ENCODE results near the gene IFT43.
A peak's percentile ranks its signal among the peaks of the same experiment; 100 is the strongest.
"Not testable (repeated sequence)": the region's sequence is repeated elsewhere in the genome, so short reads cannot be mapped to it uniquely, and the experiment has no call there.

IFT43 gene

DNA sequence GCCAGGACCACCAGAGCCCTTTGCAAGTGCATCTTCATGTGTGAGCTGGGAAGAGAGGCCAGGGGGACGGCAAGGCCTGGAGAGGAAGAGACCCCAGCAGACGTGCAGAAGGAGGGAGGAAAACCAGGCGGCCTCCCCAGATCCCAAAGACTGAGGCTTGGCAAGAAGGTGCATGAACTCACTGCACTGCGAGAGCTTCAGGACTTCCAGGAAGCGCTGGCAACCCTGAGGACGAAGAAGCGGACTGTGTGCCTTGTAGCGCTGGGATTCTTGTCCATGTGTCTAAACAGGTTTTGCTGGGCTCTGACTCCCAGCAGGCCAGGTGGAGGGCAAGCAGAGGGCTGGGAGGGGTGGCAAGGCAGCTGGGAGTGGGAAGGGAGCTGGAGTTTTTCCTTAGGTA lies 4.7 kb upstream of the IFT43 start:
- DNase-seq (ENCODE audit: low read depth, low spot score), result no peak

- peak; percentile 16 for DNase-seq (ENCODE audit: low read depth, low spot score)
Measured at GRCh38 chr14:75981426-75982265, 3.9 kb upstream of the IFT43 start, which contains the start of gene TGFB3. TSS of gene TGFB3 (minus strand) at chr14:75981995. CDS start at chr14:75980893, 1,102 bp downstream.

GRCh38 chr14:75982266-75983018 lies 3.1 kb upstream of the IFT43 start:
- DNase-seq (ENCODE audit: low read depth, low spot score), result peak; percentile 55

- no peak for DNase-seq (ENCODE audit: low read depth, low spot score)
Measured at GRCh38 chr14:75983019-75983358, 2.6 kb upstream of the IFT43 start.

DNA sequence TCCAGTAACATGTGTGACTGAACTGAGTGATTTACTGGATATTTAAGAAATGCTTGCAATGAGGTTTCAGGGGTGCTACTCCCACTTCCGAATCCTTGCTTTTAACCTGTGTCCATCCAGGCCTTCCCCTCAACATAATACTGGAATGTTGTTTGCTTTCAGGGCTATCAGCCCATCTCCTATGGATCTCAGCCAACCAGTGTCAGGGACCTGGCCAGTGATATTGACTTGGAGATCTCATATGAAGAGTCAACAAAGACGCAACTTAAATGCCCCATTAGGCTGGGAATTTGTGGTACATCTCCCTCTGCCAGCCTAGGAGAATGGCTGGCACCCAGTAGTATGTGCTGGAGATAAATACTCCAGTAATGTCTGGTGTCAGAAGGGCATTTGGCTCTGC lies 889 bp upstream of the IFT43 start:
- DNase-seq (ENCODE audit: low read depth, low spot score), result no peak

- no peak for DNase-seq (ENCODE audit: low read depth, low spot score)
Measured at GRCh38 chr14:75986439-75986765, 839 bp downstream of the IFT43 start.

- no peak for DNase-seq (ENCODE audit: low read depth, low spot score)
Measured at GRCh38 chr14:75987201-75987970, 1.8 kb downstream of the IFT43 start.

GRCh38 chr14:75989134-75989533 lies 3.6 kb downstream of the IFT43 start:
- DNase-seq (ENCODE audit: low read depth, low spot score), result no peak

GRCh38 chr14:75990297-75990696 lies 4.7 kb downstream of the IFT43 start:
- DNase-seq (ENCODE audit: low read depth, low spot score), result no peak

- DNase-seq (ENCODE audit: low read depth, low spot score), result no peak
Measured at GRCh38 chr14:75991753-75992152, 6.2 kb downstream of the IFT43 start.

DNA sequence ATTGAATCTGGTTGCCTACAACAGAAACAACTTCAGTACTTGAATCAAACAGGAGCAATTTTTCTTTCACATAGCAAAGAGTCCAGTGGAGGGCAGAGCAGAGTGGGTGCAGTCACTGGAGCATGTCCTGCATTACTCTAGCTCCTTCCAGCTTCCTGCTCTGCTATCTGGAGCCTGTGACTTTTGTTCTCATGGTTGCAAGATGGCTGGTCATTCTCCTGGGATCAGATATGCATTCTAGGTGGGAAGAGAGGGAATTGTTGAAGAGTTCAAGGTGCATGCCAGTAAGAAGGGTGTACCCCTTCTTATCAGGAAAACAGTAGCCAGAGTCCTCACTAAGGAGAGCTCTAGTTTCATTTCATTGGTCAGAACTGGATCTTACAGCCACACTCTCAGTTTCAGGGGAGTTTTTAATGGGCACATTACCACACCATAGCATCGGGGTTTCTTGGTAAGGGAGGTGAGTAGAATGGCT lies 8.0 kb downstream of the IFT43 start:
- DNase-seq (ENCODE audit: low read depth, low spot score), result no peak

DNA sequence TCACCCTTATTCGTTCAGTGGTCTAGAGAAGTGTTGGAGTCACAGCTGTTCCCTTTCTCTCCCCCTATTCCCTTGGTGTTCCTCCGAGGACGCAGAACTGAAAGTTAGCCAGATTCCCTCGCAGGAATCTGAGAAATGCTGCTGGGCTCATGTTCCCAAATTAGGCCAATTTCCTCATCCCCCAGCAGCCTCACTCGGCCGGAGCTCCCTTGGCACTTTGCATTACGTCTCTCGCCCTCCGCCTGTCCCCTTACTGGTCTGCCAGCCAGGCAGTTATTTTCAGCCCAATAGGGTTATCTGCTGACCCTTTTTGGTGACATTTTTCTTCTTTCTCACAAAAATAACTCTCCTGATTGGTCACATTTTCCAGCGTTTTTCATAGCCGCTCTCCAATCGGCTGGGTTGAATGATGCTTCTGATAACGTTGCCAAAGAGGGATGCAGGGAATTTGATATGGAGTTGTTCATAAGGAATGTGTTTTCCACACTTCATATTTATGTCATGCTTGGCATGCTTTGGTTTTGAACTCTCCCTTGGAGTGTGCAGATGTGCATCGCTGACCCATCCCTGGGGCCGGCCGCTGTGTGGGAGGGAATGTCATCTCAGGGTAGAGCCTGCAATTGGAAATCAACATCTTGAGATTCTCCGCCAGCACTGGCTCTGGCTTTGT lies 9.9 kb downstream of the IFT43 start:
- DNase-seq (ENCODE audit: low read depth, low spot score), result no peak

- DNase-seq (ENCODE audit: low read depth, low spot score), result no peak
Measured at GRCh38 chr14:75996488-75996887, 10.9 kb downstream of the IFT43 start.

- DNase-seq (ENCODE audit: low read depth, low spot score), result no peak
Measured at GRCh38 chr14:75999511-76000190, 14.1 kb downstream of the IFT43 start.

GRCh38 chr14:76002383-76002782 lies 16.8 kb downstream of the IFT43 start:
- no peak for DNase-seq (ENCODE audit: low read depth, low spot score)

- no peak for DNase-seq (ENCODE audit: low read depth, low spot score)
Measured at GRCh38 chr14:76006253-76006652, 20.7 kb downstream of the IFT43 start.

GRCh38 chr14:76007379-76007778 lies 21.8 kb downstream of the IFT43 start:
- no peak for DNase-seq (ENCODE audit: low read depth, low spot score)

GRCh38 chr14:76007852-76008251 lies 22.3 kb downstream of the IFT43 start:
- no peak for DNase-seq (ENCODE audit: low read depth, low spot score)

- DNase-seq (ENCODE audit: low read depth, low spot score), result not testable (repeated sequence)
Measured at GRCh38 chr14:76009627-76010026, 24.1 kb downstream of the IFT43 start.

- no peak for DNase-seq (ENCODE audit: low read depth, low spot score)
Measured at GRCh38 chr14:76011930-76012329, 26.4 kb downstream of the IFT43 start.

DNA sequence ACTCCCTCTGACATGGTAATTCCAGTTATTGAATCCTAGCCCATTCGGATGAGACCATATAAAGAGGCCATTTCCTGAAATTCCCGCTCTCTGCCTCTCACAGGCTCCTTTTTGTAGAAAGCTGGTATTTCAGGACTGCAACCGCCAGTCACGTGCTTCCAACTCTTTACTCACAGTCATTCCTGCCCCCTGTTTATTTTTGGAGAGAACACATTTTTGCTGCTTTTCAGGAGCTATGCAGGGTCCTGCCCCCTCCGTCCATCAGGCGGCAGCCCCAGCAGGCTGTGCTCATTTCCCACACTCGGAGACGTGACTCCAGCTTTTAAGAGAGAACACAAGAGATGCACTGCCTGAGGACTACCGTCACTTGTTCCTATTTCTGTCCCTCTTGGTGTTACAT lies 26.8 kb downstream of the IFT43 start:
- DNase-seq (ENCODE audit: low read depth, low spot score), result no peak

Measured in activated CD4-positive, CD25-positive, alpha-beta regulatory T cell treated with anti-CD3 and anti-CD28 coated beads, Interleukin-2, amount 50 U/mL, for 16 hours (primary cell).